ENCODE results near the gene HBB.

DNA sequence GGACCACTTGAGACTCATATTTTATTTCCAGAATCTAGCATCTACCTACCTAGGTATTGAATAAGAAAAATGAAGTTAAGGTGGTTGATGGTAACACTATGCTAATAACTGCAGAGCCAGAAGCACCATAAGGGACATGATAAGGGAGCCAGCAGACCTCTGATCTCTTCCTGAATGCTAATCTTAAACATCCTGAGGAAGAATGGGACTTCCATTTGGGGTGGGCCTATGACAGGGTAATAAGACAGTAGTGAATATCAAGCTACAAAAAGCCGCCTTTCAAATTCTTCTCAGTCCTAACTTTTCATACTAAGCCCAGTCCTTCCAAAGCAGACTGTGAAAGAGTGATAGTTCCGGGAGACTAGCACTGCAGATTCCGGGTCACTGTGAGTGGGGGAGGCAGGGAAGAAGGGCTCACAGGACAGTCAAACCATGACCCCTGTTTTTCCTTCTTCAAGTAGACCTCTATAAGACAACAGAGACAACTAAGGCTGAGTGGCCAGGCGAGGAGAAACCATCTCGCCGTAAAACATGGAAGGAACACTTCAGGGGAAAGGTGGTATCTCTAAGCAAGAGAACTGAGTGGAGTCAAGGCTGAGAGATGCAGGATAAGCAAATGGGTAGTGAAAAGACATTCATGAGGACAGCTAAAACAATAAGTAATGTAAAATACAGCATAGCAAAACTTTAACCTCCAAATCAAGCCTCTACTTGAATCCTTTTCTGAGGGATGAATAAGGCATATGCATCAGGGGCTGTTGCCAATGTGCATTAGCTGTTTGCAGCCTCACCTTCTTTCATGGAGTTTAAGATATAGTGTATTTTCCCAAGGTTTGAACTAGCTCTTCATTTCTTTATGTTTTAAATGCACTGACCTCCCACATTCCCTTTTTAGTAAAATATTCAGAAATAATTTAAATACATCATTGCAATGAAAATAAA lies 2.1 kb downstream of the HBB start:
- TF ChIP-seq, protein P1, sequence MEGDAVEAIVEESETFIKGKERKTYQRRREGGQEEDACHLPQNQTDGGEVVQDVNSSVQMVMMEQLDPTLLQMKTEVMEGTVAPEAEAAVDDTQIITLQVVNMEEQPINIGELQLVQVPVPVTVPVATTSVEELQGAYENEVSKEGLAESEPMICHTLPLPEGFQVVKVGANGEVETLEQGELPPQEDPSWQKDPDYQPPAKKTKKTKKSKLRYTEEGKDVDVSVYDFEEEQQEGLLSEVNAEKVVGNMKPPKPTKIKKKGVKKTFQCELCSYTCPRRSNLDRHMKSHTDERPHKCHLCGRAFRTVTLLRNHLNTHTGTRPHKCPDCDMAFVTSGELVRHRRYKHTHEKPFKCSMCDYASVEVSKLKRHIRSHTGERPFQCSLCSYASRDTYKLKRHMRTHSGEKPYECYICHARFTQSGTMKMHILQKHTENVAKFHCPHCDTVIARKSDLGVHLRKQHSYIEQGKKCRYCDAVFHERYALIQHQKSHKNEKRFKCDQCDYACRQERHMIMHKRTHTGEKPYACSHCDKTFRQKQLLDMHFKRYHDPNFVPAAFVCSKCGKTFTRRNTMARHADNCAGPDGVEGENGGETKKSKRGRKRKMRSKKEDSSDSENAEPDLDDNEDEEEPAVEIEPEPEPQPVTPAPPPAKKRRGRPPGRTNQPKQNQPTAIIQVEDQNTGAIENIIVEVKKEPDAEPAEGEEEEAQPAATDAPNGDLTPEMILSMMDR (conservative IDR thresholded peaks at IDR 0.05 in 1 of 2, IDR thresholded peaks at IDR 0.05 in 1 of 2; ENCODE audit: low read depth in 1 of 2, low read length in 2 of 2), result no peak
- TF ChIP-seq EZH2 (IDR thresholded peaks at IDR 0.05; ENCODE audit: low read length, missing control alignments), result no peak

All from fibroblast of lung (primary cell).